ENCODE results near the gene BRD4. TPM values are rescaled to one million over a fixed set of nuclear protein-coding genes. Genes with fewer than 3 reads are reported as not detected.

BRD4 gene
- total and polyA plus RNA-seq, 2 experiments from 2014 or later: 63.8 to 115 TPM

DNA sequence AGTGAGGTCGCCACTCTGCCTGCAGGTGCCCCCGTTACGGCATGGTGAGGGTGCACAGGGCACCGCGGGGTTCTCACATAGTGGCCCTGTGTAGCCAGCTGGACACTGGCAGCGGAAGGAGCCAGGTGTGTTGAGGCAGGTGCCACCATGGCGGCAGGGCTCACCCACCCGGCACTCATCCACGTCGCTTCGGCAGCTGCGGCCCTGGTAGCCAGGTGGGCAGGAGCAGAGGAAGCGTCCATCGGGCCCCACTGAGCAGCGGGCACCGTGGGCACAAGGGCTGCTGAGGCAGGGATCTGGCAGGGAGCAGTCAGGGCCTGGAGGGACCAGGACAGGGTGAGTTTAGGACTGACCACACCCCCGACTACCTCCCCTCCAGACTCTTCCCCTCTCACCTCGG is 140.4 kb downstream of the BRD4 start (continued):
- TF ChIP-seq, protein P1, sequence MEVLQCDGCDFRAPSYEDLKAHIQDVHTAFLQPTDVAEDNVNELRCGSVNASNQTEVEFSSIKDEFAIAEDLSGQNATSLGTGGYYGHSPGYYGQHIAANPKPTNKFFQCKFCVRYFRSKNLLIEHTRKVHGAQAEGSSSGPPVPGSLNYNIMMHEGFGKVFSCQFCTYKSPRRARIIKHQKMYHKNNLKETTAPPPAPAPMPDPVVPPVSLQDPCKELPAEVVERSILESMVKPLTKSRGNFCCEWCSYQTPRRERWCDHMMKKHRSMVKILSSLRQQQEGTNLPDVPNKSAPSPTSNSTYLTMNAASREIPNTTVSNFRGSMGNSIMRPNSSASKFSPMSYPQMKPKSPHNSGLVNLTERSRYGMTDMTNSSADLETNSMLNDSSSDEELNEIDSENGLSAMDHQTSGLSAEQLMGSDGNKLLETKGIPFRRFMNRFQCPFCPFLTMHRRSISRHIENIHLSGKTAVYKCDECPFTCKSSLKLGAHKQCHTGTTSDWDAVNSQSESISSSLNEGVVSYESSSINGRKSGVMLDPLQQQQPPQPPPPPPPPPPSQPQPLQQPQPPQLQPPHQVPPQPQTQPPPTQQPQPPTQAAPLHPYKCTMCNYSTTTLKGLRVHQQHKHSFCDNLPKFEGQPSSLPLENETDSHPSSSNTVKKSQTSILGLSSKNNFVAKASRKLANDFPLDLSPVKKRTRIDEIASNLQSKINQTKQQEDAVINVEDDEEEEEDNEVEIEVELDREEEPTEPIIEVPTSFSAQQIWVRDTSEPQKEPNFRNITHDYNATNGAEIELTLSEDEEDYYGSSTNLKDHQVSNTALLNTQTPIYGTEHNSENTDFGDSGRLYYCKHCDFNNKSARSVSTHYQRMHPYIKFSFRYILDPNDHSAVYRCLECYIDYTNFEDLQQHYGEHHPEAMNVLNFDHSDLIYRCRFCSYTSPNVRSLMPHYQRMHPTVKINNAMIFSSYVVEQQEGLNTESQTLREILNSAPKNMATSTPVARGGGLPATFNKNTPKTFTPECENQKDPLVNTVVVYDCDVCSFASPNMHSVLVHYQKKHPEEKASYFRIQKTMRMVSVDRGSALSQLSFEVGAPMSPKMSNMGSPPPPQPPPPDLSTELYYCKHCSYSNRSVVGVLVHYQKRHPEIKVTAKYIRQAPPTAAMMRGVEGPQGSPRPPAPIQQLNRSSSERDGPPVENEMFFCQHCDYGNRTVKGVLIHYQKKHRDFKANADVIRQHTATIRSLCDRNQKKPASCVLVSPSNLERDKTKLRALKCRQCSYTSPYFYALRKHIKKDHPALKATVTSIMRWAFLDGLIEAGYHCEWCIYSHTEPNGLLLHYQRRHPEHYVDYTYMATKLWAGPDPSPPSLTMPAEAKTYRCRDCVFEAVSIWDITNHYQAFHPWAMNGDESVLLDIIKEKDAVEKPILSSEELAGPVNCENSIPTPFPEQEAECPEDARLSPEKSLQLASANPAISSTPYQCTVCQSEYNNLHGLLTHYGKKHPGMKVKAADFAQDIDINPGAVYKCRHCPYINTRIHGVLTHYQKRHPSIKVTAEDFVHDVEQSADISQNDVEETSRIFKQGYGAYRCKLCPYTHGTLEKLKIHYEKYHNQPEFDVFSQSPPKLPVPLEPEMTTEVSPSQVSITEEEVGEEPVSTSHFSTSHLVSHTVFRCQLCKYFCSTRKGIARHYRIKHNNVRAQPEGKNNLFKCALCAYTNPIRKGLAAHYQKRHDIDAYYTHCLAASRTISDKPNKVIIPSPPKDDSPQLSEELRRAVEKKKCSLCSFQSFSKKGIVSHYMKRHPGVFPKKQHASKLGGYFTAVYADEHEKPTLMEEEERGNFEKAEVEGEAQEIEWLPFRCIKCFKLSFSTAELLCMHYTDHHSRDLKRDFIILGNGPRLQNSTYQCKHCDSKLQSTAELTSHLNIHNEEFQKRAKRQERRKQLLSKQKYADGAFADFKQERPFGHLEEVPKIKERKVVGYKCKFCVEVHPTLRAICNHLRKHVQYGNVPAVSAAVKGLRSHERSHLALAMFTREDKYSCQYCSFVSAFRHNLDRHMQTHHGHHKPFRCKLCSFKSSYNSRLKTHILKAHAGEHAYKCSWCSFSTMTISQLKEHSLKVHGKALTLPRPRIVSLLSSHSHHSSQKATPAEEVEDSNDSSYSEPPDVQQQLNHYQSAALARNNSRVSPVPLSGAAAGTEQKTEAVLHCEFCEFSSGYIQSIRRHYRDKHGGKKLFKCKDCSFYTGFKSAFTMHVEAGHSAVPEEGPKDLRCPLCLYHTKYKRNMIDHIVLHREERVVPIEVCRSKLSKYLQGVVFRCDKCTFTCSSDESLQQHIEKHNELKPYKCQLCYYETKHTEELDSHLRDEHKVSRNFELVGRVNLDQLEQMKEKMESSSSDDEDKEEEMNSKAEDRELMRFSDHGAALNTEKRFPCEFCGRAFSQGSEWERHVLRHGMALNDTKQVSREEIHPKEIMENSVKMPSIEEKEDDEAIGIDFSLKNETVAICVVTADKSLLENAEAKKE (CRISPR knock-in tag; IDR thresholded peaks at IDR 0.05): no peak

DNA sequence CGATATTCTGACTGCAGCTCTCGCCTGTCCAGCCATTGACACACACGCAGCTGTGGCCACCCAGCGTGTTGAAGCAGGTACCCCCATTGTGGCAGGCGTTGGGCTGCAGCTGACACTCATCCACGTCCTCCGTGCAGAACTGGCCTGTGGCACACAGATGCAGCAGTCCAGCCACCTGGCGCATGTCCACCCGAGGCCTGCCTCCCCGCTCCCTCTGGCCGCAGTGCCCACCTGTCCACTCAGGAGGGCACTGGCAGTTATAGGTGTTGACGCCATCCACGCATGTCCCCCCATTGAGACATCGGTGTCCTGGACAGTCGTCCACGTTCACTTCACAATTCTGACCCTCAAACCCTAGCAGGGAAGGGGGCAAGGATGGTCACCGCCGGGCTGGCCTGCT is 140.8 kb downstream of the BRD4 start:
- ATAC-seq: no peak
- Histone ChIP-seq H3K36me3 (ENCODE audit: insufficient read depth) (peaks cover 23% of the 10 kb centered on the region), H2AFZ (no peak overlapping the region), H3K4me1 (ENCODE audit: insufficient read depth) (peaks cover 9% of the 10 kb centered on the region), H3K27ac (ENCODE audit: low read depth) (no peak overlapping the region), H3K27me3 (ENCODE audit: insufficient read depth) (no peaks in the 10 kb centered on the region), H3K4me3 (no peak overlapping the region), H3K9me2 (ENCODE audit: insufficient read depth) (no peaks in the 10 kb centered on the region), H3K79me2 (replicated peaks; ENCODE audit: insufficient read depth) (peaks cover 34% of the 10 kb centered on the region), H3K4me2 (no peak overlapping the region), H4K20me1 (replicated peaks; ENCODE audit: insufficient read depth) (peaks cover 35% of the 10 kb centered on the region), H3F3A (replicated peaks; ENCODE audit: low read depth) (peaks cover 8% of the 10 kb centered on the region)
- Mint-ChIP-seq H3K4me3 (no peak overlapping the region), H3K27ac (no peak overlapping the region), H3K9me3 (no peaks in the 10 kb centered on the region; the same call in 2 of the 3 replicates), H3K4me1 (peaks cover 14% of the 10 kb centered on the region), H3K27me3 (ENCODE audit: insufficient read depth, low read depth, poor library complexity) (peaks cover 13% of the 10 kb centered on the region), H3K36me3 (ENCODE audit: low read depth) (peaks cover 74% of the 10 kb centered on the region)
- no peak for DNase-seq (ENCODE audit: low spot score)
- TF ChIP-seq, protein P2, sequence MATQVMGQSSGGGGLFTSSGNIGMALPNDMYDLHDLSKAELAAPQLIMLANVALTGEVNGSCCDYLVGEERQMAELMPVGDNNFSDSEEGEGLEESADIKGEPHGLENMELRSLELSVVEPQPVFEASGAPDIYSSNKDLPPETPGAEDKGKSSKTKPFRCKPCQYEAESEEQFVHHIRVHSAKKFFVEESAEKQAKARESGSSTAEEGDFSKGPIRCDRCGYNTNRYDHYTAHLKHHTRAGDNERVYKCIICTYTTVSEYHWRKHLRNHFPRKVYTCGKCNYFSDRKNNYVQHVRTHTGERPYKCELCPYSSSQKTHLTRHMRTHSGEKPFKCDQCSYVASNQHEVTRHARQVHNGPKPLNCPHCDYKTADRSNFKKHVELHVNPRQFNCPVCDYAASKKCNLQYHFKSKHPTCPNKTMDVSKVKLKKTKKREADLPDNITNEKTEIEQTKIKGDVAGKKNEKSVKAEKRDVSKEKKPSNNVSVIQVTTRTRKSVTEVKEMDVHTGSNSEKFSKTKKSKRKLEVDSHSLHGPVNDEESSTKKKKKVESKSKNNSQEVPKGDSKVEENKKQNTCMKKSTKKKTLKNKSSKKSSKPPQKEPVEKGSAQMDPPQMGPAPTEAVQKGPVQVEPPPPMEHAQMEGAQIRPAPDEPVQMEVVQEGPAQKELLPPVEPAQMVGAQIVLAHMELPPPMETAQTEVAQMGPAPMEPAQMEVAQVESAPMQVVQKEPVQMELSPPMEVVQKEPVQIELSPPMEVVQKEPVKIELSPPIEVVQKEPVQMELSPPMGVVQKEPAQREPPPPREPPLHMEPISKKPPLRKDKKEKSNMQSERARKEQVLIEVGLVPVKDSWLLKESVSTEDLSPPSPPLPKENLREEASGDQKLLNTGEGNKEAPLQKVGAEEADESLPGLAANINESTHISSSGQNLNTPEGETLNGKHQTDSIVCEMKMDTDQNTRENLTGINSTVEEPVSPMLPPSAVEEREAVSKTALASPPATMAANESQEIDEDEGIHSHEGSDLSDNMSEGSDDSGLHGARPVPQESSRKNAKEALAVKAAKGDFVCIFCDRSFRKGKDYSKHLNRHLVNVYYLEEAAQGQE (IDR thresholded peaks at IDR 0.05; ENCODE audit: unreplicated experiment): no peak
- TF ChIP-seq NANOG (IDR thresholded peaks at IDR 0.05; ENCODE audit: borderline replicate concordance): no peak
- no peak for TF ChIP-seq STAT1 (IDR thresholded peaks at IDR 0.05; ENCODE audit: unreplicated experiment)
- TF ChIP-seq, protein P1 (CRISPR knock-in tag; IDR thresholded peaks at IDR 0.05): no peak
- TF ChIP-seq ZNF114 (CRISPR knock-in tag; IDR thresholded peaks at IDR 0.05): no peak
